Measurements from ENCODE around the gene AIF1L. TPM values are rescaled to one million over a fixed set of nuclear protein-coding genes. Genes with fewer than 3 reads are reported as not detected.
A peak's percentile ranks its signal among the peaks of the same experiment; 100 is the strongest.

Gene AIF1L
- total RNA-seq, 1 donor from 2014 or later: 19.1 TPM

- DNase-seq: no peak
Observed at GRCh38 chr9:131078427-131079366, 17.6 kb upstream of the AIF1L start.

GRCh38 chr9:131080589-131080988 is 15.7 kb upstream of the AIF1L start:
- DNase-seq: no peak

- no peak for DNase-seq
Observed at GRCh38 chr9:131081868-131082267, 14.5 kb upstream of the AIF1L start.

GRCh38 chr9:131082774-131083512 is 13.4 kb upstream of the AIF1L start:
- DNase-seq: no peak

GRCh38 chr9:131084661-131085369 is 11.5 kb upstream of the AIF1L start:
- DNase-seq: no peak

GRCh38 chr9:131085370-131086122 is 10.8 kb upstream of the AIF1L start:
- DNase-seq: no peak

GRCh38 chr9:131087354-131087893 is 8.9 kb upstream of the AIF1L start:
- DNase-seq: no peak

GRCh38 chr9:131090025-131090787 is 6.1 kb upstream of the AIF1L start:
- DNase-seq: no peak

- no peak for DNase-seq
Observed at GRCh38 chr9:131091352-131091992, 4.9 kb upstream of the AIF1L start.

- no peak for DNase-seq
Observed at GRCh38 chr9:131092030-131092429, 4.3 kb upstream of the AIF1L start.

GRCh38 chr9:131092548-131093440 is 3.5 kb upstream of the AIF1L start:
- DNase-seq: no peak

GRCh38 chr9:131094015-131094414 is 2.3 kb upstream of the AIF1L start:
- no peak for DNase-seq

- peak; percentile 77 for DNase-seq
Observed at GRCh38 chr9:131094622-131095021, 1.7 kb upstream of the AIF1L start.

- no peak for DNase-seq
Observed at GRCh38 chr9:131095666-131096268, 564 bp upstream of the AIF1L start.

- no peak for DNase-seq
Observed at GRCh38 chr9:131097126-131097947, 1.0 kb downstream of the AIF1L start.

- peak; percentile 39 for DNase-seq
Observed at GRCh38 chr9:131097948-131098278, 1.6 kb downstream of the AIF1L start.

GRCh38 chr9:131098391-131099101 is 2.2 kb downstream of the AIF1L start:
- peak; percentile 45 for DNase-seq
